ENCODE measurements around the gene CUL5. TPM values are rescaled to one million over a fixed set of nuclear protein-coding genes. Genes with fewer than 3 reads are reported as not detected.

Gene CUL5
- total and polyA plus RNA-seq, 2 of the 4 experiments (the other 2 are of a cell fraction), result 8.8 to 31.0 TPM

GRCh38 chr11:107969219-107969618 lies 39.5 kb upstream of the CUL5 start:
- Histone ChIP-seq H3K27ac (ENCODE audit: insufficient read depth, low read length) (no peak overlapping the region), H3K79me1 (ENCODE audit: low read depth in 1 of 2, low read length in 2 of 2) (no peaks in the 10 kb centered on the region), H3K4me3 (ENCODE audit: insufficient read depth, low read depth, low read length) (no peak overlapping the region), H3K27me3 (ENCODE audit: control insufficient read depth, insufficient read depth, low read length) (no peaks in the 10 kb centered on the region), H3K4ac (ENCODE audit: low read depth, low read length) (no peak overlapping the region), H2AK5ac (ENCODE audit: low read depth, low read length) (no peak overlapping the region), H3K9me3 (ENCODE audit: control insufficient read depth, insufficient read depth, low read length) (no peaks in the 10 kb centered on the region), H4K8ac (ENCODE audit: low read depth in 2 of 2, low read length in 2 of 2) (no peak overlapping the region), H3K14ac (replicated peaks; ENCODE audit: low read depth, low read length) (no peak overlapping the region), H3K4me2 (ENCODE audit: low read depth, low read length) (no peak overlapping the region), H2BK5ac (ENCODE audit: low read depth, low read length, poor library complexity, severe bottlenecking) (no peak overlapping the region), H3K56ac (ENCODE audit: extremely low read depth, insufficient read depth, low read length) (no peak overlapping the region), H2AFZ (replicated peaks; ENCODE audit: low read length, poor library complexity) (no peak overlapping the region), H2BK20ac (ENCODE audit: low read depth, low read length) (no peak overlapping the region), H2BK15ac (ENCODE audit: low read depth, low read length) (no peak overlapping the region), H2AK9ac (replicated peaks; ENCODE audit: low read depth, low read length, poor library complexity) (no peak overlapping the region), H3K9ac (ENCODE audit: low read depth, low read length) (no peak overlapping the region), H3K36me3 (ENCODE audit: control insufficient read depth, insufficient read depth, low read length) (no peaks in the 10 kb centered on the region), H4K91ac (ENCODE audit: insufficient read depth, low read depth, low read length) (no peak overlapping the region), H3K18ac (ENCODE audit: low read depth, low read length) (no peak overlapping the region), H3K23ac (ENCODE audit: low read depth, low read length) (no peak overlapping the region), H4K20me1 (ENCODE audit: insufficient read depth, low read length) (no peaks in the 10 kb centered on the region), H4K5ac (ENCODE audit: low read depth, low read length) (no peak overlapping the region), H2BK120ac (ENCODE audit: low read depth, low read length) (no peak overlapping the region), H3K9me1 (ENCODE audit: insufficient read depth, low read length) (no peaks in the 10 kb centered on the region), H3K4me1 (ENCODE audit: control insufficient read depth, insufficient read depth, low read length) (no peaks in the 10 kb centered on the region)
- ATAC-seq (ENCODE audit: low read depth) (no peak), DNase-seq (no peak)
- dilution Hi-C loops (cut with HindIII; ENCODE audit: low sequenced_read_pairs, unreplicated experiment) (no loop called here), intact Hi-C loops (cut with micrococcal nuclease) (no loop called here), in situ Hi-C loops (cut with MboI; ENCODE audit: low sequenced_read_pairs) (no loop called here)
- ChIA-PET CTCF (no interaction called here), POLR2A (ENCODE audit: unreplicated experiment) (no interaction called here)
- TF ChIP-seq CEBPB (IDR thresholded peaks at IDR 0.05; ENCODE audit: low read depth, low read length), result no peak
- TF ChIP-seq CTCF (conservative IDR thresholded peaks at IDR 0.05; ENCODE audit: low read depth, low read length), result no peak
- no peak for TF ChIP-seq NFE2L2 (IDR thresholded peaks at IDR 0.05; ENCODE audit: low read depth, low read length)
- no peak for TF ChIP-seq RAD21 (IDR thresholded peaks at IDR 0.05; ENCODE audit: low read length)
- TF ChIP-seq MAFK (IDR thresholded peaks at IDR 0.05; ENCODE audit: low read depth, low read length), result no peak
- no peak for TF ChIP-seq BHLHE40 (IDR thresholded peaks at IDR 0.05; ENCODE audit: low read depth, low read length)
- no peak for TF ChIP-seq MXI1 (IDR thresholded peaks at IDR 0.05; ENCODE audit: borderline replicate concordance, low read depth, low read length)
- no TSS peak for BruUV-seq (replicated peaks)
